Heart right ventricle (tissue), 16 donors: ENCODE measurements around the gene FEN1. TPM values are rescaled to one million over a fixed set of nuclear protein-coding genes. Genes with fewer than 3 reads are reported as not detected.

Experiments
- ATAC-seq, 8 donors: fragments of 200-7000 bp; cut with Tn5 transposase; one replicate each; pipeline ENCODE4 v1.9.1; 2020; ENCODE audit warnings: mild to moderate bottlenecking in 8 of 8, moderate library complexity in 8 of 8, moderate number of reproducible peaks in 1 of 8
- DNase-seq, 2 donors: peaks; one replicate each; pipeline ENCODE4 v3.0.0-alpha.2; 2020
- H3K27ac ChIP-seq, 10 donors: fragments of 200-600 bp; sonication (generic) in 2 of 10; one replicate each; pipeline versions ENCODE4 v1.5.0 to v1.8.0; 2020 to 2022; ENCODE audit warnings: mild to moderate bottlenecking in 3 of 10
- H3K27me3 ChIP-seq, 7 donors: fragments of 200-600 bp; one replicate each; pipeline ENCODE4 v1.8.0; 2021 to 2022; ENCODE audit warnings: mild to moderate bottlenecking in 2 of 7
- H3K36me3 ChIP-seq, 9 donors: fragments of 200-600 bp; sonication (generic) in 1 of 9; one replicate each; pipeline versions ENCODE4 v1.5.0 to v1.8.0; 2020 to 2022; ENCODE audit warnings: mild to moderate bottlenecking in 2 of 9
- H3K4me1 ChIP-seq, 9 donors: fragments of 200-600 bp; sonication (generic) in 1 of 9; one replicate each; pipeline versions ENCODE4 v1.5.0 to v1.8.0; 2020 to 2022; ENCODE audit warnings: mild to moderate bottlenecking in 4 of 9
- H3K4me3 ChIP-seq, 10 donors: fragments of 200-600 bp; sonication (generic) in 2 of 10; one replicate each; pipeline versions ENCODE4 v1.5.0 to v1.8.0; 2020 to 2022; ENCODE audit warnings: mild to moderate bottlenecking in 7 of 10, moderate library complexity in 2 of 10
- H3K9me3 ChIP-seq, 11 donors: fragments of 200-600 bp in 10 of 11; sonication (generic) in 2 of 11; one replicate each; pipeline versions ENCODE4 v1.5.0 to v1.8.0; 2013 to 2022; ENCODE audit warnings: mild to moderate bottlenecking in 2 of 11, control low read depth in 1 of 11, moderate library complexity in 1 of 11
- CTCF ChIP-seq, 9 donors: fragments of 200-600 bp; sonication (generic) in 2 of 9; IDR thresholded peaks; one replicate each; pipeline versions ENCODE4 v1.5.0 to v1.8.0; 2021 to 2022; ENCODE audit warnings: antibody characterized with exemption in 9 of 9, mild to moderate bottlenecking in 5 of 9, moderate library complexity in 1 of 9
- WGBS, 2 donors: extraction: QIAGEN DNeasy Blood & Tissue Kit; methylation state at CpG; one replicate each; pipeline ENCODE4 v1.1.7; 2013; ENCODE audit warnings: inconsistent platforms in 1 of 2; 5-methylcytosine and 5-hydroxymethylcytosine counted together
- intact Hi-C, 10 donors: fragments of 100-400 bp; cut with DNase I; formaldehyde crosslinking; loops; one replicate each; pipeline versions ENCODE4 v1.11.1 to v1.14.2; 2022
- polyA plus RNA-seq, 2 donors: library from polyadenylated mRNA; stranded (reverse); fragments of 200-250 nt; gene quantifications; one replicate each; pipeline ENCODE4 v1.2.3, GENCODE V29; 2013
- total RNA-seq, 10 donors: library from RNA; stranded (reverse); fragmentation: NEBNext Ultra II Directional in 3 of 10; extraction: Animal tissue kit (Norgen Biotek cat#: 25700) in 3 of 10; gene quantifications; one replicate each; pipeline versions ENCODE4 v1.2.1 to v1.2.4, GENCODE V29; 2021 to 2023
- donor health status: Arrhythmogenic right ventricular cardiomyopathy.
- donor health status: ischemic (EF 13 %, LVEDD 7.1; RV severe dilation, severe dysfunction).
- donor health status: healthy with polysubstance abuse.
- donor health status: DM: no; HTN: yes; CAD: no.
- donor health status: DM: no; HTN: no; CAD: no.
- donor health status: ischemic (EF 25% LVEDD 6.9; RV normal size, moderate dysfunction).
- donor health status: ischemic (EF 25% LVEDD 5.7; RV mildly dilated, moderate dysfunction).
- donor health status: healthy.
- donor health status: DM: yes; HTN: yes; CAD: no.
- donor health status: Ischemic cardiomyopathy.
- donor health status: ischemic (EF 35%, LVEDD 5.7; RV mildly dilated, moderate dysfunction).
- donor health status: nonischemic (EF 11% LVEDD 7.7; RV severe dilation, severe dysfunction).
- donor health status: DM: yes; HTN: yes; CAD: no.
- donor health status: PGD.
- donor health status: ischemic (EF 29% LVEDD 5.4; RV normal size, mild dysfunction).
- donor health status: nonischemic (EF 23%, LVEDD 6.1; RV moderate dilation, normal function).

Gene FEN1
- total and polyA plus RNA-seq, 12 donors: 2.1 to 8.8 (median 6.2) TPM

GRCh38 chr11:61751384-61751783, 41.3 kb upstream of the FEN1 start:
- WGBS, 2 donors: 90 to 94% methylated on average over 14 of the region's 14 CpGs
- intact Hi-C loops: loop anchor here in 3 of 10 donors (2.0 to 5.0 kb wide), 2 partner anchors 356 to 357 kb away; no protein-coding TSS in a partner anchor
- H3K4me3 ChIP-seq: no peak overlapping the region

GRCh38 chr11:61752117-61752924, 40.4 kb upstream of the FEN1 start, which contains the start of gene MYRF:
Gene MYRF (plus strand): TSS chr11:61752636. CDS start chr11:61752745, 109 bp downstream.
- TF ChIP-seq CTCF (IDR thresholded peaks at IDR 0.05): peak in 7 of 9 donors; percentile 30 to 65 (median 50)
- Histone ChIP-seq H3K27ac (no peak within 1 kb of the TSS), H3K36me3 (no peaks in the 10 kb centered on the region), H3K4me1 (peaks cover 0 to 30% (median 7%) of the 10 kb centered on the region in 9 donors), H3K4me3 (peak within 1 kb of the TSS in 9 of 10 donors; percentile 26 to 55 (median 46)), H3K9me3 (no peaks in the 10 kb centered on the region), H3K27me3 (peaks cover 0 to 36% (median 5%) of the 10 kb centered on the region in 7 donors)
- peak; percentile 35 to 65 for DNase-seq
- 3% methylated on average over 67 to 90 of the region's 93 CpGs for WGBS, 2 donors
- intact Hi-C loops: loop anchor here in 2 of 10 donors (5.0 kb wide), 1 partner anchor 355 kb away; no protein-coding TSS in a partner anchor
- peak in 6 of 8 donors; percentile 28 to 72 (median 42) for ATAC-seq

More at GRCh38 chr11:61751384-61751783, 41.3 kb upstream of the FEN1 start:
- no peak for ATAC-seq
- H3K27me3 ChIP-seq: peaks cover 0 to 36% (median 5%) of the 10 kb centered on the region in 7 donors
- no peak for TF ChIP-seq CTCF (IDR thresholded peaks at IDR 0.05)
- H3K9me3 ChIP-seq: no peaks in the 10 kb centered on the region
- H3K27ac ChIP-seq: no peak overlapping the region
- no peaks in the 10 kb centered on the region for H3K36me3 ChIP-seq
- DNase-seq: no peak
- peaks cover 0 to 24% (median 7%) of the 10 kb centered on the region in 9 donors for H3K4me1 ChIP-seq

- H3K4me3 ChIP-seq: peak overlapping the region in 9 of 10 donors; percentile 26 to 55 (median 46)
- H3K4me1 ChIP-seq: peaks cover 0 to 24% (median 4%) of the 10 kb centered on the region in 9 donors
- WGBS, 2 donors: 38 to 52% methylated on average over 13 to 17 of the region's 17 CpGs
- no peak overlapping the region for H3K27ac ChIP-seq
- peaks cover 0 to 36% (median 5%) of the 10 kb centered on the region in 7 donors for H3K27me3 ChIP-seq
- DNase-seq: no peak
- no peak for TF ChIP-seq CTCF (IDR thresholded peaks at IDR 0.05)
- ATAC-seq: no peak
- intact Hi-C loops: loop anchor here in 2 of 10 donors (5.0 kb wide), 1 partner anchor 354 kb away; no protein-coding TSS in a partner anchor
- no peaks in the 10 kb centered on the region for H3K36me3 ChIP-seq
- H3K9me3 ChIP-seq: no peaks in the 10 kb centered on the region
Observed at GRCh38 chr11:61752925-61753521, 39.7 kb upstream of the FEN1 start.

GRCh38 chr11:61753672-61754071, 39.0 kb upstream of the FEN1 start:
- H3K9me3 ChIP-seq: no peaks in the 10 kb centered on the region
- no peak for DNase-seq
- no peak for ATAC-seq
- intact Hi-C loops: loop anchor here in 2 of 10 donors (5.0 kb wide), 1 partner anchor 354 kb away; no protein-coding TSS in a partner anchor
- peaks cover 0 to 36% (median 5%) of the 10 kb centered on the region in 7 donors for H3K27me3 ChIP-seq
- no peak for TF ChIP-seq CTCF (IDR thresholded peaks at IDR 0.05)
- H3K4me3 ChIP-seq: no peak overlapping the region
- H3K4me1 ChIP-seq: peaks cover 0 to 23% (median 4%) of the 10 kb centered on the region in 9 donors
- no peaks in the 10 kb centered on the region for H3K36me3 ChIP-seq
- 91 to 94% methylated on average over 5 of the region's 5 CpGs for WGBS, 2 donors
- no peak overlapping the region for H3K27ac ChIP-seq
